HepG2 (cell line): ENCODE data around the gene WDR18. TPM values are rescaled to one million over a fixed set of nuclear protein-coding genes. Genes with fewer than 3 reads are reported as not detected.
A peak's percentile ranks its signal among the peaks of the same experiment; 100 is the strongest.

Experiments used
- ARID5B ChIP-seq: IDR thresholded peaks from 2 replicates; pipeline ENCODE4 v1.4.0; 2020; ENCODE audit warnings: mild to moderate bottlenecking, missing genetic modification reagents
- ATF4 ChIP-seq, 2 experiments: fragments of 450-650 bp in 1 of 2; sonication (generic) in 1 of 2; formaldehyde crosslinking; IDR thresholded peaks; 2 replicates each; pipeline versions ENCODE4 v1.5.0 to v1.8.0; 2020 to 2022; ENCODE audit warnings: mild to moderate bottlenecking in 1 of 2, missing genetic modification reagents in 1 of 2
- ATF7-NPFF ChIP-seq: sonication (generic); formaldehyde crosslinking; IDR thresholded peaks from 2 replicates; pipeline ENCODE4 v1.8.1; 2023; ENCODE audit warnings: mild to moderate bottlenecking, low read depth, missing genetic modification reagents, moderate library complexity
- CREB1 ChIP-seq, 2 experiments: fragments of 450-650 bp in 1 of 2; IDR thresholded peaks; 2 replicates each; pipeline ENCODE4 v1.6.1; 2016 to 2017; ENCODE audit warnings: control low read depth in 1 of 2, mild to moderate bottlenecking in 1 of 2, missing compliant biosample characterization in 1 of 2, missing genetic modification characterization in 1 of 2
- FIP1L1 ChIP-seq: fragments of 200-400 bp; formaldehyde crosslinking; IDR thresholded peaks from 2 replicates; pipeline ENCODE4 v1.6.1; 2018; ENCODE audit warnings: low read depth, mild to moderate bottlenecking, low read length, moderate library complexity, borderline replicate concordance; ENCODE audit not compliant: insufficient read depth
- FOSL1 ChIP-seq: sonication (generic); formaldehyde crosslinking; IDR thresholded peaks from 2 replicates; pipeline ENCODE4 v1.9.0; 2021; ENCODE audit warnings: missing genetic modification reagents, borderline replicate concordance
- HOMEZ ChIP-seq: IDR thresholded peaks from 2 replicates; pipeline ENCODE4 v1.6.1; 2016; ENCODE audit warnings: low read depth
- MTA1 ChIP-seq: sonication (generic); formaldehyde crosslinking; IDR thresholded peaks from 2 replicates; pipeline ENCODE4 v1.4.0; 2020; ENCODE audit warnings: missing genetic modification reagents, mild to moderate bottlenecking, borderline replicate concordance
- TCF7L2 ChIP-seq: IDR thresholded peaks from 2 replicates; pipeline ENCODE4 v1.6.1; 2011; ENCODE audit warnings: mild to moderate bottlenecking, low read depth, low read length, moderate library complexity
- ZBTB33 ChIP-seq: sonication (generic); formaldehyde crosslinking; IDR thresholded peaks from 2 replicates; pipeline ENCODE4 v1.4.0; 2020; ENCODE audit warnings: missing genetic modification reagents
- ZBTB34 ChIP-seq: sonication (generic); formaldehyde crosslinking; IDR thresholded peaks from 2 replicates; pipeline ENCODE4 v1.8.0; 2022; ENCODE audit warnings: mild to moderate bottlenecking, missing genetic modification reagents
- ZNF350 ChIP-seq: sonication (generic); formaldehyde crosslinking; IDR thresholded peaks from 2 replicates; pipeline ENCODE4 v1.4.0; 2020; ENCODE audit warnings: mild to moderate bottlenecking, low read depth, missing genetic modification reagents, borderline replicate concordance
- polyA plus RNA-seq, 8 experiments: library from polyadenylated mRNA; depleted of rRNA in 3 of 8; stranded (reverse) in 7 of 8; unstranded in 1 of 8; fragments of >200 nt; fragmentation: Illumina TruSeq in 4 of 8; extraction: Trizol in 4 of 8; gene quantifications; 2 replicates each; pipeline versions ENCODE4 v1.2.1 to v1.2.3, GENCODE V29; 2011 to 2016; ENCODE audit warnings: low read depth in 4 of 8, missing spikeins in 1 of 8, mixed read lengths in 1 of 8; ENCODE audit not compliant: insufficient read depth in 1 of 8
- total RNA-seq, 5 experiments: library from RNA; depleted of rRNA; stranded (reverse); fragments of >200 nt; fragmentation: Illumina TruSeq; extraction: Trizol; gene quantifications; 2 replicates each; pipeline ENCODE4 v1.2.3, GENCODE V29; 2016; ENCODE audit warnings: low read depth in 1 of 5

The WDR18 gene
- total and polyA plus RNA-seq, 2 of the 13 experiments (the other 11 are each of a cell fraction or from before 2014, with no cell fraction given): 36.4 to 47.6 TPM

GRCh38 chr19:958967-959855 is 24.9 kb upstream of the WDR18 start (continued):
- TF ChIP-seq ZBTB34 (0 out of 2 replicates have a peak, but pooled peaks have one; percentile 32), FOSL1 (CRISPR knock-in tag) (peak; percentile 48; the same call in 1 of the 2 replicates), MTA1 (CRISPR knock-in tag) (no peak), ARID5B (CRISPR knock-in tag) (peak; percentile 28), ATF7-NPFF (CRISPR knock-in tag) (0 out of 2 replicates have a peak, but pooled peaks have one; percentile 26), FIP1L1 (0 out of 2 replicates have a peak, but pooled peaks have one; percentile 37), ZNF350 (CRISPR knock-in tag) (peak; percentile 18; the same call in 1 of the 2 replicates), CREB1 (IDR thresholded peaks at IDR 0.05) (no peak), CREB1 (CRISPR knock-in tag; IDR thresholded peaks at IDR 0.05) (peak; percentile 41; the same call in 1 of the 2 replicates), ATF4 (CRISPR knock-in tag; IDR thresholded peaks at IDR 0.05) (peak in 1 of 2 experiments; percentile 45; a peak in 1 of 4 replicates), HOMEZ (CRISPR knock-in tag) (0 out of 2 replicates have a peak, but pooled peaks have one; percentile 17), TCF7L2 (no peak), ZBTB33 (CRISPR knock-in tag) (peak; percentile 93)
